ENCODE results near the gene FRAS1.
A peak's percentile ranks its signal among the peaks of the same experiment; 100 is the strongest.
"Not testable (repeated sequence)": the region's sequence is repeated elsewhere in the genome, so short reads cannot be mapped to it uniquely, and the experiment has no call there.

The FRAS1 gene

DNA sequence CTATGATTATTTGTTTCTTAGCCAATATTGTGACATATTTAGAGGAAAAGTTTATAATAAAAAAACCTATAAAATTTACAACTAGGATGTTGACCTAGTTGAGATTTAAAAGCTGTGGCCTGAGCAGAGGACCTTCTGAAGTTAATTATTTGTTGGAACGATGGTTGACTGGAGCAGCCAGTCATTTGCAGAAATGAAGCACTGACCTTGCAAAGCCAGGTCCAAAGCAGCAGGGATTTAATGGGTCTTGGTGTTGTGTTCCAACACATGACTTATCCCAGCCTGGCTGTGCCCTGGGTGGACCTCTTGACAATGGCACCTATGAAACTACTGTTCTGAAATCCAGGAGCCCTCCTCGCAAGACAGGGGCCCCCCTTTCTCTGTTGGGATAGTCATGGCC lies 235.2 kb downstream of the FRAS1 start:
- no peak for DNase-seq (ENCODE audit: low read depth)

DNA sequence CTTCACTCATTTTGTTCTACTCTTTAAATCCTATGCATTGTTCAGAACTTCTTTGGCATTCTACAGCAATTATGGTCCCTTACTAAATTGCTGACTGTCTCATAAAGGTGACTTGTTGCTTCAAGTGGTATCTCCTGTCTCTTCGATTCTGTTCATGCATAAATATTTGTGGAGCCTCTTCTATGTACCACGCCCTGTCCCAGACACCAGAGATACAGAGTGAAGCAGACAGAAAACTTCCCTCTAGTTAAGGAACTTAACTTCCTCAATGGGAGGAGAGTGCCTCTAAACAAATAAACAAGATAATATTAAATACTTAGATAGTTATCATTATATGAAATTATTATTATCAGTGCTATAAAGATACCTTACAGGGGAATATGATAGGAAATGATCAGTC lies 235.7 kb downstream of the FRAS1 start:
- no peak for DNase-seq (ENCODE audit: low read depth)

- DNase-seq (ENCODE audit: low read depth) = peak; percentile 85
These were observed 236.2 kb downstream of the FRAS1 start for GRCh38 chr4:78293348-78293747.

DNA sequence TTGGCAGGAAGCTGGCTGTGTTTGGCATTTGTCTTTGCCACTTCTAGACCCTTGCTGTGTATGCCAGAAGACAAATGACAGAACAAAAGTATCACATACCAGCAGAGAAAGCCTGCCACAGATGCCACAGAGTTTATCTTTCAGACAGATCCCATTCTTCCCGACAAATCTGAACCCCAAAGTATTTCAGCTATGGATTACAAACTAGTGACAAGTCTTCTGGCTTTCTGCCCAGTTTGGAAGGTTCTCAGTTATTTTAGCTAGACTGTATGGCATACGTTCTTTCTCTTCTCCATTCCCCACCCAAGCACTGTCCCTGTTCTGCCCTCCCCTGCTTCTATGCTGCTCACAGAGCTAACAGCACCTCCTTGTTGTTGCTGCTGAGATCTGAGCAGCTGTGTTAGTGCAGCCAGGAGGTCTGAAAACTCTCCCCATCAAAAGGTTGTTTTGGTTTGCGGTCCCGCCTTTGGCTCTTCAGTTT lies 236.7 kb downstream of the FRAS1 start:
- DNase-seq (ENCODE audit: low read depth) = peak; percentile 87

DNA sequence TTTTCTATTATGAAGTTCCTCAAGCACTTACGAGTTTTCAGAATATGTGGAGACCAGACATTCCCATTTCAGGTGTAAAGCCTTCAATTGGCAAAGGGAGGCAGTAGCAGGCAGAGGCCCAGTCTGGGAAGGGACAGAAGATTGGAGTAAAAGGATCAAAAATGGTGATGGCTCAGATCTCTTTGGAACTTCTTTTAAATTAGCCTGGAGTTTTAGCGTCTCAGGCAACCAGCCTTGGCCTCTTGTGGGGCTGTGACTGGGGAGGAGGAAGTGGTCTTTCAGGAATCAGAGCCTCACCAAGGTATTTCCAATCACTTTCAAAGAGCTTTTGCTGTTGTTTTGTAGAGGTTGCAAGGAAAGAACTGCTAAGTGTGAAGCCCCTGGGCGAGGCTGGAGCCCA lies 239.1 kb downstream of the FRAS1 start:
- DNase-seq (ENCODE audit: low read depth) = no peak

DNA sequence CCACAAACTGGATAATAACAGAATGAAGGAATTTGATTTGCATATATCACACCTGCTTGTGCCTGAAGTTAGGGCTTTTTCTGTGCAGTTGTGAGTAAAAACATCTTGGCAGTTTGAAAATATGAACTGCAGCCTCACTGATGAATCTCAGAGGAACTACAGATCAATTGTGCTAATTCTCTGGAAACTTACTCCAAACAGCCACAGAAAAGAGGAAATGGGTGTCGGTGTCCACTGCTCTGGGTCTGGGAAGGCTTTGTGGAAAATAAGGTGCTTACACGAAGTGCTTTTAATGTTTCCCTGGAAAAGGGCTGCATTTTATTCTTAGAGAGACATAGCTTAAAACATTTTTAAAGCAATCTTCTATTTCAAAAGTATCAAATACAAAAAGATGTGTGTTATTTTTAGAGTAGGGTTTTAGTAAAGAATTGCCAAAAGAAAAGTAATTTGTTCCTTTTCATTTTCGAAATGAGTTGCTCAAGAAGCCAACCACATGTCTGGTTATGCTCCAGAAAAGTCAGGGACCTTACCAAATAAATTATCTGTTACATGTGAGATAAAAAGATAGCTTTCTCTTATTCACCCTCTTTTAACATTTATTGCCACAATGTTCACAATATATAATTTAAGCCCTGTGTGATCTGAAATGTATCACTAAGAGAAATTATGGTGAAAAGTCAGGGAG lies 240.1 kb downstream of the FRAS1 start:
- DNase-seq (ENCODE audit: low read depth) = no peak

DNA sequence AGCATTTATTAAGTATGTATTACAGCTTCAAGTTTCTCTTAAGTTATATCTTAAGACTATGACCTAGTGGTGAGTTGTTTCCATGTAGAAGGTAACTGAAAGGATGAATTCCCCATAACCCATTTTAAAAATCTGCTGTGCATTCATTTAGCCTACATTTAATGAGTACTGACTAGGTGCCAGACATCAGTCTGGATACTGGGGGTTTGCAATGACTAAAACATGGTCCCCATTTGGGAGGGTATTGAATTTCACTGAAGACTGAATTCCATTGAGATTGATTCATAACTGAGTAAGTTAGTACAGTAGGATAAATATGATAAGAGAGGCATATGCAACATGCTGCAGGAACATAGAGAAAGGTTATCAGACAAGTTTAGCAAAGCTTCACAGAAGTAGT lies 241.5 kb downstream of the FRAS1 start:
- no peak for DNase-seq (ENCODE audit: low read depth)

DNA sequence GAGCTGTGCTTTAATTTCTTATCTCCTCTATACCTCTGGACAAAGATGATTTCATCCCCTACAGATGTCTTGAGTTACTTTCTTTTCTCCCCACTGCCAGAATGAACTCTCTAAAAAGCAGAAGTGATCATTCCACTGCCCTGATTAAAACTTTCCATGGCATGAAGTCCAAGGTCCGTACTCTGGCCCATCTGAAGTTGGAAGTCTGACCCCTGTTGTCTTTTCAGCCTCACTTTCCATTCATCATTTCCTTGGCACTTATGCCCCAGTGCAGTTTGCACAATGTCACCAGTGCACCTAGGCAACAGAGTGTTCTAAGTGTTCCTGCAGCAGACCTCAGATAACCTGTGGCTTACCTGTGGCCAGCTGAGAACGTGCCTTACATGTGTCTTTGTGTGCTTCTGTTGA lies 242.4 kb downstream of the FRAS1 start:
- no peak for DNase-seq (ENCODE audit: low read depth)

GRCh38 chr4:78307263-78307662 lies 250.1 kb downstream of the FRAS1 start:
- not testable (repeated sequence) for DNase-seq (ENCODE audit: low read depth)

- no peak for DNase-seq (ENCODE audit: low read depth)
These were observed 251.4 kb downstream of the FRAS1 start for GRCh38 chr4:78308517-78308916.

GRCh38 chr4:78309352-78309751 lies 252.2 kb downstream of the FRAS1 start:
- DNase-seq (ENCODE audit: low read depth) = no peak

GRCh38 chr4:78310007-78310739 lies 253.1 kb downstream of the FRAS1 start:
- no peak for DNase-seq (ENCODE audit: low read depth)

GRCh38 chr4:78310740-78311115 lies 253.6 kb downstream of the FRAS1 start:
- DNase-seq (ENCODE audit: low read depth) = no peak

- DNase-seq (ENCODE audit: low read depth) = no peak
These were observed 254.2 kb downstream of the FRAS1 start for GRCh38 chr4:78311306-78311705.

DNA sequence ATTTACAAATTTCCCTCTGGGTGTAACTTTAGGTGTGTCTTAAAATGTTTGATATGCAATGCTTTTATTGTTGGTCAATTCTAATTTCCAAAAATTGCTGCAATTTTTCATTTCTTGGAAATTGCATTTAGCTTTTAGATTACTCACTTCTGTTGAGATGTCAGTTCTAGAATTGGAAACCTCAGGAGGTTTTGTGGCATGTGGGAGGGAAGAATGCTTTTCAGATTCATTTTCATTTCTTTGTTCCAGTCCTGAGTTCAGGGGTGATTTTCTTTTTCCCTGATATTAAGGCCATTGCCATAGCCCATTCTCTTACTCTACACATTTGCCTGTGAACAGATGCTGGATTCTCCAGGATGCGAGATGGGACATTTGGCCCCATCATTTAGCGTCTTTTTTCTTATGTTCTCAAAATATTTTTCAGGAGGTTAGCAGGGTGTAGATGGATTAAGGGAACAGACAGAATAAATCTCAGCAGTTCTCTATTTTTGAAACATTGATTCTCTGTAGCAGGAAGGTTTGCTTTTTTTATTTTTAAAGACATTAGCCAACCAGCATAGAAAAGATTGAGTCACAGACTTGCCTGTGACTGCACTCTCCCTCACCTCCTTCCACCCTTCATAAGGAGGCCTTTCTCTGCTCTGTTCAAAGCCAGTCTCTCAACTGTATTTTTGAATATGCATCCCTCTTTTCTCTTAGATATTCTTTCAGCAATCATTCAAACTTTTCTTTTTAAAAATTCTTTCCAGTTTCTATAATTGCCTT lies 256.0 kb downstream of the FRAS1 start:
- no peak for DNase-seq (ENCODE audit: low read depth)

DNA sequence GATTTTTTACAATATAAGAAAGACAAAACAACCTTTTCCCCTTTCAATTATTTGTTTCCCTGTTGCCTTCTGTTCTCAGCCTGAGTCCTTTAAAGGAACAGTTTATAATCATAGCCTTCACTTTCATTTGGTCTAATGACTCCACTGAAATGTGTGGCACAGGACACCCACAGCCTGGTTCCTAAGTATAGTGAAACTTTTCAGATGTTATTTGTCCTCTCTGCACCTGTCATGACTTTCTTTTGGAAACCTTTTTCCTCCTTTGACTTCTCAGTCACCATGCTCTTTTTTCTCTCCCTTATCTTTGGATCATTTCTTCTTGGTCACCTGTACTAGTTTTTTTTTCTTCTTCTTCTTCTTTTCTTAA lies 256.6 kb downstream of the FRAS1 start:
- DNase-seq (ENCODE audit: low read depth) = no peak

DNA sequence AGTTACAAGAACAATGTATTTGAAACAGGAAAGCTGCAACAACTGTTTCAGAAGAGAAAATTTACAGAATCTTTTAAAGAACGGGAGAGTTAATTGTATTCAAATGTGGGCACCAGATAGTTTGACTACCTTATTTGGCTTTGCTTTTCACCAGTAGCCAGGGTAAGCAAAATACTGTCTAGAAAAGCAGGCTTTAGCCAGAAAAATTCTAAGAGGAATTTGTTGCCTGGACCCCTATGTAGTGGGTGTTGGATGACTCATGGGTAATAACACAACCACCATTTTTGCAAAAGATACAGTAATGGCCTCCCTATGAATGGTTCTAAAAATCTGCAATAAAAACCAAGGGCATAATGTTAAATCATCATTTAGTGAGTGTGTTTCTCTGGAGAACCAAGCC lies 261.0 kb downstream of the FRAS1 start:
- no peak for DNase-seq (ENCODE audit: low read depth)

DNA sequence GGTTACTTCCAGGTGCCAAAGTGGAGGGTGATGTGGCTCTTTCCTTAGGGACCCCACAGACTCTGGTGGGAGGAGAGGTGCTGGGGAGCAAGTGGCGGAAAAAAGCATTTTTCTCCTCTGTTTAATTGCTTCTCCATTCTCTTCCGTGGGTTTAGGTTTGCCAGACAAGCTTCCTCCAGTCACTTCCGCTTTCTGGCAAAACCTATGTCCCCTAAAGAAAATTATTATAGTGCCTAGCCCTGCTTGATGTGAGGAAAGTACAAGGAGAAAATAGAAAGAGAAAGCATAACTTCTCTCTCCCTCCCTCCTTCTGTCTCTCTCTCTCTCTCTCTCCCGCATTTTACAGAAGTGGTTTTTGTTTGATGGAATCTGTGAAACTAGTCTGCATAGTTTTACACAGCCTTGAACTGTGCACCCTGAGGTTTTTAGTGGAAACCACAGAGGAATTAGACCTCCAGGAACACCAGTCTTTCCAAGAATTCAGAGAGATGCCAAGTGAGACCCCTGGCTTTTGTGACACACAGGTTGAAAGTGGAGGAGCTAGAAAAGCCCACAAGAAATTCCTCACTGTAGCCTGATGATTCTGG lies 263.3 kb downstream of the FRAS1 start:
- no peak for DNase-seq (ENCODE audit: low read depth)

GRCh38 chr4:78322032-78322431 lies 264.9 kb downstream of the FRAS1 start:
- no peak for DNase-seq (ENCODE audit: low read depth)

DNA sequence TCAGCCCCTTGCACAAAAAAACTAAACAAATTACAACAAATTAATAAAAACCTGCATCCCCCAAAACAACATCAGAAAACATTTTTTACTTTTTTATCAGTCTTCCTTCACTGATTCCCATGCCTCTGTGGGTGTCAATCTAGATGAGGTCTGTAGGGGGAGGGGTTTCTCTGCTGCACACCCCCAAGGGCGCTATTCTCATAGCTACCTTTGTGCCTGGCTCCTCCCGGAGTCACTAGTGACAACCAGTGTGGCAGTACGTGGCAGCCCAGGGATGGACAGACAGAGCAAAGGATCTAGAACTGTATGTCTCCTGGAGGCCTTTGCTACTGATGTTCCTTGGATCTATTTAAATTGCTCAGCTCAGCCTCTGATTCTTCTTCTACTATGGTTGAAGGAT lies 266.3 kb downstream of the FRAS1 start:
- no peak for DNase-seq (ENCODE audit: low read depth)

- DNase-seq (ENCODE audit: low read depth) = no peak
These were observed 267.5 kb downstream of the FRAS1 start for GRCh38 chr4:78324625-78325024.

GRCh38 chr4:78325271-78326157 lies 268.4 kb downstream of the FRAS1 start:
- DNase-seq (ENCODE audit: low read depth) = no peak

Data from GM04503 (cell line).